Mucosa of rectum (tissue), 2 donors: Measurements from ENCODE around the gene JAKMIP1.
"Not testable (repeated sequence)": the region's sequence is repeated elsewhere in the genome, so short reads cannot be mapped to it uniquely, and the experiment has no call there.

Experiments used
- H3K27ac ChIP-seq, 2 donors: one replicate each; pipeline ENCODE4 v1.7.0; 2013; ENCODE audit warnings: inconsistent platforms in 2 of 2, low read depth in 2 of 2, low read length in 2 of 2
- H3K27me3 ChIP-seq, 2 donors: one replicate each; pipeline ENCODE4 v1.7.0; 2013; ENCODE audit warnings: low read length in 2 of 2; ENCODE audit not compliant: control insufficient read depth in 2 of 2, insufficient read depth in 2 of 2
- H3K36me3 ChIP-seq, 2 donors: one replicate each; pipeline ENCODE4 v1.7.0; 2013; ENCODE audit warnings: low read length in 2 of 2; ENCODE audit not compliant: control insufficient read depth in 2 of 2, insufficient read depth in 2 of 2
- H3K4me1 ChIP-seq, 2 donors: one replicate each; pipeline ENCODE4 v1.7.0; 2013; ENCODE audit warnings: low read length in 2 of 2, mild to moderate bottlenecking in 1 of 2; ENCODE audit not compliant: control insufficient read depth in 2 of 2, insufficient read depth in 2 of 2
- H3K4me3 ChIP-seq, 2 donors: one replicate each; pipeline ENCODE4 v1.7.0; 2013; ENCODE audit warnings: low read length in 2 of 2
- H3K9ac ChIP-seq, 2 donors: one replicate each; pipeline ENCODE4 v1.7.0; 2013; ENCODE audit warnings: low read length in 2 of 2, low read depth in 1 of 2, mild to moderate bottlenecking in 1 of 2
- H3K9me3 ChIP-seq, 2 donors: one replicate each; pipeline ENCODE4 v1.7.0; 2013; ENCODE audit warnings: low read length in 2 of 2; ENCODE audit not compliant: control insufficient read depth in 2 of 2
- donor health status: healthy.
- donor health status: Normal muscosa, but diverticular disease.

The JAKMIP1 gene

GRCh38 chr4:6148506-6149205, 51.7 kb downstream of the JAKMIP1 start:
- peaks cover 0 to 4% of the 10 kb centered on the region in 2 donors for H3K9me3 ChIP-seq

GRCh38 chr4:6147441-6147840, 52.9 kb downstream of the JAKMIP1 start:
- no peaks in the 10 kb centered on the region for H3K27me3 ChIP-seq
- no peak overlapping the region for H3K27ac ChIP-seq
- no peaks in the 10 kb centered on the region for H3K4me1 ChIP-seq
- no peak overlapping the region for H3K9ac ChIP-seq
- H3K4me3 ChIP-seq, result no peak overlapping the region
- peaks cover 0 to 4% of the 10 kb centered on the region in 2 donors for H3K9me3 ChIP-seq
- H3K36me3 ChIP-seq, result no peaks in the 10 kb centered on the region

More at GRCh38 chr4:6148506-6149205, 51.7 kb downstream of the JAKMIP1 start:
- H3K9ac ChIP-seq, result no peak overlapping the region
- H3K36me3 ChIP-seq, result no peaks in the 10 kb centered on the region
- H3K27me3 ChIP-seq, result no peaks in the 10 kb centered on the region
- H3K4me1 ChIP-seq, result no peaks in the 10 kb centered on the region
- no peak overlapping the region for H3K4me3 ChIP-seq
- H3K27ac ChIP-seq, result no peak overlapping the region

GRCh38 chr4:6143603-6144181, 56.7 kb downstream of the JAKMIP1 start:
- H3K9ac ChIP-seq, result no peak overlapping the region
- H3K4me3 ChIP-seq, result no peak overlapping the region
- H3K4me1 ChIP-seq, result no peaks in the 10 kb centered on the region
- H3K27me3 ChIP-seq, result no peaks in the 10 kb centered on the region
- H3K9me3 ChIP-seq, result peaks cover 0 to 4% of the 10 kb centered on the region in 2 donors
- no peak overlapping the region for H3K27ac ChIP-seq
- no peaks in the 10 kb centered on the region for H3K36me3 ChIP-seq

GRCh38 chr4:6142935-6143602, 57.3 kb downstream of the JAKMIP1 start:
- Histone ChIP-seq H3K27me3 (no peaks in the 10 kb centered on the region), H3K4me3 (no peak overlapping the region), H3K27ac (no peak overlapping the region), H3K9ac (no peak overlapping the region), H3K36me3 (no peaks in the 10 kb centered on the region), H3K9me3 (peaks cover 0 to 4% of the 10 kb centered on the region in 2 donors), H3K4me1 (no peaks in the 10 kb centered on the region)

GRCh38 chr4:6142511-6142910, 57.8 kb downstream of the JAKMIP1 start:
- no peak overlapping the region for H3K27ac ChIP-seq
- H3K27me3 ChIP-seq, result no peaks in the 10 kb centered on the region
- no peak overlapping the region for H3K4me3 ChIP-seq
- no peaks in the 10 kb centered on the region for H3K4me1 ChIP-seq
- no peak overlapping the region for H3K9ac ChIP-seq
- H3K36me3 ChIP-seq, result no peaks in the 10 kb centered on the region
- H3K9me3 ChIP-seq, result peaks cover 0 to 4% of the 10 kb centered on the region in 2 donors

GRCh38 chr4:6141554-6141953, 58.8 kb downstream of the JAKMIP1 start:
- Histone ChIP-seq H3K4me1 (no peaks in the 10 kb centered on the region), H3K27ac (no peak overlapping the region), H3K36me3 (no peaks in the 10 kb centered on the region), H3K27me3 (no peaks in the 10 kb centered on the region), H3K9ac (no peak overlapping the region), H3K9me3 (peaks cover 0 to 4% of the 10 kb centered on the region in 2 donors), H3K4me3 (no peak overlapping the region)

GRCh38 chr4:6141021-6141420, 59.3 kb downstream of the JAKMIP1 start:
- H3K9me3 ChIP-seq, H3K4me1 ChIP-seq, H3K9ac ChIP-seq, H3K27ac ChIP-seq, H3K4me3 ChIP-seq, H3K36me3 ChIP-seq, H3K27me3 ChIP-seq: not testable (repeated sequence)

GRCh38 chr4:6137747-6138135, 62.6 kb downstream of the JAKMIP1 start:
- H3K9me3 ChIP-seq, result no peaks in the 10 kb centered on the region
- no peak overlapping the region for H3K9ac ChIP-seq
- no peaks in the 10 kb centered on the region for H3K27me3 ChIP-seq
- no peaks in the 10 kb centered on the region for H3K4me1 ChIP-seq
- H3K4me3 ChIP-seq, result no peak overlapping the region
- no peak overlapping the region for H3K27ac ChIP-seq
- no peaks in the 10 kb centered on the region for H3K36me3 ChIP-seq

GRCh38 chr4:6137027-6137746, 63.2 kb downstream of the JAKMIP1 start:
- H3K36me3 ChIP-seq, result no peaks in the 10 kb centered on the region
- no peak overlapping the region for H3K27ac ChIP-seq
- no peaks in the 10 kb centered on the region for H3K9me3 ChIP-seq
- H3K4me1 ChIP-seq, result no peaks in the 10 kb centered on the region
- no peaks in the 10 kb centered on the region for H3K27me3 ChIP-seq
- H3K9ac ChIP-seq, result no peak overlapping the region
- no peak overlapping the region for H3K4me3 ChIP-seq
